Measurements from ENCODE around the gene NDUFS1.
"Not testable (repeated sequence)": the region's sequence is repeated elsewhere in the genome, so short reads cannot be mapped to it uniquely, and the experiment has no call there.

NDUFS1 gene

DNA sequence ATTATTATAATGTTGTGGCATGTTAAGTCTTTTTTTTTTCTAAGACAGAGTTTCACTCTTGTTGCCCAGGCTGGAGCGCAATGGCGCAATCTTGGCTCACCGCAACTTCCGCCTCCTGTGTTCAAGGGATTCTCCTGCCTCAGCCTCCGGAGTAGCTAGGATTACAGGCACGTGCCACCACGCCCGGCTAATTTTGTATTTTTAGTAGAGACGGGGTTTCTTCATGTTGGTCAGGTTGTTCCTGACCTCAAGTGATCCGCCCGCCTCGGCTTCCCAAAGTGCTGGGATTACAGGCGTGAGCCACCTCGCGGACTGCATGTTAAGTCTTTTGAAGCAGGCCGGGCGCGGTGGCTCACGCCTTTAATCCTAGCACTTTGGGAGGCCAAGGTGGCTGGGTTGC, 60.4 kb downstream of the NDUFS1 start:
- H3K4me3 ChIP-seq (ENCODE audit: low read depth, low read length); H3K27me3 ChIP-seq (ENCODE audit: control insufficient read depth, insufficient read depth, low read length); H3K36me3 ChIP-seq (ENCODE audit: control insufficient read depth, insufficient read depth, low read length); H3K9me3 ChIP-seq (ENCODE audit: control insufficient read depth, insufficient read depth, low read depth, low read length); H3K9ac ChIP-seq (ENCODE audit: low read length); H3K27ac ChIP-seq (ENCODE audit: low read depth, low read length); H3K4me1 ChIP-seq (ENCODE audit: control insufficient read depth, insufficient read depth, low read length): not testable (repeated sequence)

DNA sequence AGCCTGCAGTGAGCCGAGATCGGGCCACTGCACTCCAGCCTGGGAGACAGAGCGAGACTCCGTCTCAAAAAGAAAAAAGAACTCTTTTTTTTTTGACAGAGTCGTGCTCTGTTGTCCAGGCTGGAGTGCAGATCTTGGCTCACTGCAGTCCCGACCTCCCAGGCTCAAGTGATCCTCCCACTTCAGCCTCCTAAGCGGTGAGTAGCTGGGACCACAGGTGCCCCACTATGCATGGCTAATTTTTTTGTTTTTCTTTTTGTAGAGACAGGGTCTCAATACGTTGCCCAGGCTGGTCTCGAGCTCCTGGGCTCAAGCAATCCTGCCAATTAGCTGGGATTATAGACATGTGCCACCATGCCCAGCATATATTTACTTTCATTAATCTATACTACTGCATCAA, 60.8 kb downstream of the NDUFS1 start:
- Histone ChIP-seq H3K27ac (ENCODE audit: low read depth, low read length) (no peak overlapping the region), H3K27me3 (ENCODE audit: control insufficient read depth, insufficient read depth, low read length) (no peaks in the 10 kb centered on the region)

DNA sequence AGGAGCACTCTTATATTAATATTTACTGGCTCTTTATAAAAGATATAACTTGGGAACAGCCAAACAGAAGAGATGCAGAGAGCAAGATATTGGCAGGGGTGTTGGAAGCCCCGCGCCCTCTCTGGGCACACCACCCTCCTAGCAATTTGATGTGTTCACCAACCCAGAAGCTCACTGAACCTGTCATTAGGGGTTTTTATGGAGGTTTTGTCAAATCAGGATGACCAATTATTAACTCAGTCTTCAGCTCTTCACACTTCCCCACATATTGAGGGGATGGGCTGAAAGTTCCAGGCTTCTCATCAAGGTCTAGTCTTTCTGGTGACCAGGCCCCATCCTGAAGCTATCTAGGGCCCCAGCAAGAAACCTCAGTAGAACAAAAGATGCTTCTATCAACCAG, 62.4 kb downstream of the NDUFS1 start:
- Histone ChIP-seq H3K9ac (ENCODE audit: low read length) (no peak overlapping the region), H3K27me3 (ENCODE audit: control insufficient read depth, insufficient read depth, low read length) (no peaks in the 10 kb centered on the region), H3K4me1 (ENCODE audit: control insufficient read depth, insufficient read depth, low read length) (0 out of 2 replicates have a peak, but pooled peaks cover 4% of the 10 kb centered on the region), H3K27ac (ENCODE audit: low read depth, low read length) (no peak overlapping the region), H3K36me3 (ENCODE audit: control insufficient read depth, insufficient read depth, low read length) (no peaks in the 10 kb centered on the region; the same call in 1 of the 2 replicates), H3K4me3 (ENCODE audit: low read depth, low read length) (no peak overlapping the region), H3K9me3 (ENCODE audit: control insufficient read depth, insufficient read depth, low read depth, low read length) (no peaks in the 10 kb centered on the region)

More for the DNA sequence above, 60.8 kb downstream of the NDUFS1 start:
- Histone ChIP-seq H3K4me1 (ENCODE audit: control insufficient read depth, insufficient read depth, low read length) (no peaks in the 10 kb centered on the region), H3K36me3 (ENCODE audit: control insufficient read depth, insufficient read depth, low read length) (no peaks in the 10 kb centered on the region), H3K4me3 (ENCODE audit: low read depth, low read length) (no peak overlapping the region), H3K9ac (ENCODE audit: low read length) (no peak overlapping the region), H3K9me3 (ENCODE audit: control insufficient read depth, insufficient read depth, low read depth, low read length) (no peaks in the 10 kb centered on the region)

DNA sequence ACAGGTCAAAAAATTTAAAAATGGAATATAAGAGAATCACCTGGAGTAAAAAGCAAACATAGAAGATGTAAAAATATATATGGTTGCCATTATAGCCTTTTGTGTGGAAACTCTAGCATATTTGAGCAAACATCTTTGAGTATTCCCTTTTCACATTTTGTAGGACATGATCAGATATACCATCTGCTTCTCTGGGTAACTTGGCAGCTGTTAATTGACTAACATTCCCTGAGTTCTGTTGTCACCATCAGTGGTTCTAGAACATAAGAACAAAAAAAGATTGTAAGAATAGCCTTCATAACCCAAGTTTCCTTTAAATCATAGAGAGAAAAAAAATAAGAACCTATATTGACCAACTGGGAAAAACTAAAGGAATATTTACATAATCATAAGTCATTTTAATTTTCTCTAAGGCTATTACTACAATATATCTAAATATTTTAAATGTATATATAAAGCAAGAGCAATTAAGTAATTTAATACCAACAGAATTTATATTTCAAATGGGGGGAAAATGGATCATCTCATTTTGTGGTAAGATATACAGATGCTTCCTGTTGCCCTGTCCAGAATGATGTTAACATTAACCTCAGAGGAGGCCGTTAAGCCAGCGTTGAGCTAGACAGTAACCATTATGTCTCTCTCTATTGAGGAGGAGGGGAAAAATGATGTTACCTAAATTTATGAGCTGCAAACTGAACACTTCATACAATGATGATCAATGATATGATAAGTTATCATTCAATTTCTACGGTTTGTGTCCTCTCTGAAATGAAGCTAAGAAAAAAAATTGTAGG, 63.5 kb downstream of the NDUFS1 start:
- Histone ChIP-seq H3K27me3 (ENCODE audit: control insufficient read depth, insufficient read depth, low read length) (no peaks in the 10 kb centered on the region), H3K36me3 (ENCODE audit: control insufficient read depth, insufficient read depth, low read length) (no peaks in the 10 kb centered on the region; the same call in 1 of the 2 replicates), H3K9ac (ENCODE audit: low read length) (no peak overlapping the region), H3K4me1 (ENCODE audit: control insufficient read depth, insufficient read depth, low read length) (0 out of 2 replicates have a peak, but pooled peaks cover 4% of the 10 kb centered on the region), H3K9me3 (ENCODE audit: control insufficient read depth, insufficient read depth, low read depth, low read length) (no peaks in the 10 kb centered on the region), H3K4me3 (ENCODE audit: low read depth, low read length) (no peak overlapping the region), H3K27ac (ENCODE audit: low read depth, low read length) (no peak overlapping the region)

DNA sequence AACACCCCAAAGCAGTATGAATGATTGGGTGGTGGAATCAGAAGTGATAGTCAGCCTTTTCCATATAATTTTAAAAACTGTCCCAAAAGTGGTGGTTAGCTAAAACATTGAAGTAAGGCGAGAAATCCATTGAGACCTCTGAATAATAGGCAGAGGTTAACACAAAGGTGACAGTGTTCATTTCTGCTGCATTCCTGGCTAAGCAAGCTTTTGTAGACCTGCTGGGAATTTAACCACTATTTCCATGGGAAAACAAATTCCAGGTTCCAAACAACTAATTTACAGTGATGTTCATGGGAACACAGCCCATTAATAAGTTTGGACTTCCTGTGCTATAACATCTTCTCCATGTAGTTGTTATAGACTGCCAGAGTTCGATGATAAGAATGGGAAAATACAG, 66.9 kb downstream of the NDUFS1 start:
- H3K9ac ChIP-seq (ENCODE audit: low read length), result no peak overlapping the region
- H3K4me1 ChIP-seq (ENCODE audit: control insufficient read depth, insufficient read depth, low read length), result 0 out of 2 replicates have a peak, but pooled peaks cover 4% of the 10 kb centered on the region
- no peak overlapping the region for H3K4me3 ChIP-seq (ENCODE audit: low read depth, low read length)
- no peak overlapping the region for H3K27ac ChIP-seq (ENCODE audit: low read depth, low read length)
- peaks cover 10% of the 10 kb centered on the region; the same call in 1 of the 2 replicates for H3K36me3 ChIP-seq (ENCODE audit: control insufficient read depth, insufficient read depth, low read length)
- H3K9me3 ChIP-seq (ENCODE audit: control insufficient read depth, insufficient read depth, low read depth, low read length), result 0 out of 2 replicates have a peak, but pooled peaks cover 2% of the 10 kb centered on the region
- H3K27me3 ChIP-seq (ENCODE audit: control insufficient read depth, insufficient read depth, low read length), result no peaks in the 10 kb centered on the region

DNA sequence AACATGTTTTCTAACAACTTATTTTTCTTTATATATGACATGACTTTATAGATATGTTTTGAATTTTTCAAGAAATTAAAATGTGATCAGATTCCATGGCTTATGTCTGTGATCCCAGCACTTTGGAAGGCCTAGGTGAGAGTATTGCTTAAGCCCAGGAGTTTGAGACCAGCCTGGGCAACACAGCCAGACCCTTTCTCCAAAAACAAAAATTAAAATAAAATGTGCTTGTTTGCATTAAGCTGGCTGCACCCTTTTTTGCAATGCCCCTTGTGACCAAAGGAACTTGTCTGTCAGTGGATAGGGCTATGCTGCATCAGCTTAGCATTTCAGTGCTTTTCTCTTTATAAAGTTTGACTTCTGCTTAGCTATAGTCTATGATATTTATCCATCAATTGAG, 71.0 kb downstream of the NDUFS1 start:
- Histone ChIP-seq H3K4me1 (ENCODE audit: control insufficient read depth, insufficient read depth, low read length) (0 out of 2 replicates have a peak, but pooled peaks cover 4% of the 10 kb centered on the region), H3K36me3 (ENCODE audit: control insufficient read depth, insufficient read depth, low read length) (peaks cover 10% of the 10 kb centered on the region; the same call in 1 of the 2 replicates), H3K9ac (ENCODE audit: low read length) (no peak overlapping the region), H3K9me3 (ENCODE audit: control insufficient read depth, insufficient read depth, low read depth, low read length) (0 out of 2 replicates have a peak, but pooled peaks cover 2% of the 10 kb centered on the region), H3K27ac (ENCODE audit: low read depth, low read length) (no peak overlapping the region), H3K27me3 (ENCODE audit: control insufficient read depth, insufficient read depth, low read length) (no peaks in the 10 kb centered on the region), H3K4me3 (ENCODE audit: low read depth, low read length) (no peak overlapping the region)

DNA sequence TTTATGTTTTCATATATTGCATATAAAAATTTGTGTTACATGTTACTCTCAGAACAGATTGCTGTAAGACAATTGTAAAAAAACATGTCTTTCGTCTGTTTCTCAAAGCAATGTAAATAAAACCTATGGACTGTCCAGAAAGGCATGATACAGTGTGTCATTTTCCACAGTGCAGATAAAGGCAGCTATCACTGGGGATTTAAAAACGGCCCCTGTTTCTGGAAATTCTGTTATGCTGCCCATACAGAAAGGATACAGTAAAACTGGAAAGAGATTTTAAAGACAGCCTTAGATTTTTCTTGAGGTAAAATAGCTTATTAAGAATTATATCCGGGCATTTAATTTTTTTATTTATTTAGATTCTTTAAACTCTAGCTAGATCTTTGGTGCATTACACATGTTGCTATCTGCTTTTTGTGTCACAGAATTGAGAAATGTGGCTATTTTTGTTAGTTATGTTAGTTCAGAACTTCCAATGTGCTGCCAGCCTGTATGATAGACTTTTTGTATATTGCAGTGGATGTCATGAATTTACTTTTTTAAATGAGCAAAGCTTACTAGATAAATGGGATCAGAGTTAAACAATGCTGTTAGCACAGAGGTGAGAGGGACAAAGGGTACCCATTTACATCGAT, 72.4 kb downstream of the NDUFS1 start:
- H3K27ac ChIP-seq (ENCODE audit: low read depth, low read length), result peak overlapping the region; percentile 47; the same call in 1 of the 2 replicates
- H3K9ac ChIP-seq (ENCODE audit: low read length), result peak overlapping the region; percentile 3
- peak overlapping the region; percentile 84 for H3K4me3 ChIP-seq (ENCODE audit: low read depth, low read length)
- H3K9me3 ChIP-seq (ENCODE audit: control insufficient read depth, insufficient read depth, low read depth, low read length), result 0 out of 2 replicates have a peak, but pooled peaks cover 2% of the 10 kb centered on the region
- no peaks in the 10 kb centered on the region for H3K27me3 ChIP-seq (ENCODE audit: control insufficient read depth, insufficient read depth, low read length)
- peaks cover 10% of the 10 kb centered on the region; the same call in 1 of the 2 replicates for H3K36me3 ChIP-seq (ENCODE audit: control insufficient read depth, insufficient read depth, low read length)
- H3K4me1 ChIP-seq (ENCODE audit: control insufficient read depth, insufficient read depth, low read length), result peaks cover 7% of the 10 kb centered on the region

DNA sequence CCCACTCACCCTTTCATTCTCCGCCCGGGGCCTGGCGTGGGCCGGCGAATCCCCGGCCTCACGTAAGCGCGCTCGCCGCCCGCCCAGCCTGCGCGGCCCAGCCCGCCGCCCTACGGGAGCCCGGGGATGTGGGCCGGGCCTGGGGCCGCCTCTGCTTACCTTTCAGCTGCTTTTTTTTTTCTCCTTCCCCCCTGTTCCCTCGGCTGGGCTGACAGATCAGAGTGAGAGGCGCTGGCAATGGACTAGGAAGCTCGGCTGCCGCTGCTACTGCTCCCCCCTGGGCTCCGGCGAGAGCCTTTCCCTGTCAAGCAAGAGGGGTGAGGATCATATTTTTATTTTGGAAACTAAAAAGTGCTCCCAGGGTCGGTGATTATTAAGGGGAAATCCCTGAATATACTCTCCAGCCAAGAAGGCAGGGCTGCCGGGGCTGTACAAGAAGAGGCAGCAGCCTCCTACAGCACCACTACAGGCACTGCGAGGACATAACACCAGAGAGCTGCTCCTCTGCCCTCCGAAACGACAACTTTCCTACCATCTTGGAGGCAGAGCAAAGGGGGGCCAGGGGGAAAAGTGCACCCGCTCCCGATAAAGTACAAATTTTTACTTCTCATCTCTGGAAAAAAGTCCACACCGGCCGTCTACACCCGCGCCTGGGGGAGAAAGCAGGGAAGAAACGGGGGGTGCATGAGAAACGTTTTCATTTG, 73.3 kb downstream of the NDUFS1 start, which contains the start of gene INO80D:
INO80D (minus strand) TSS at position 433 of the 704 bp plus-strand sequence. CDS start 23,158 bp downstream, outside the sequence.
- peak within 1 kb of the TSS; percentile 97 for H3K9ac ChIP-seq (ENCODE audit: low read length)
- peak within 1 kb of the TSS; percentile 94 for H3K27ac ChIP-seq (ENCODE audit: low read depth, low read length)
- 0 out of 2 replicates have a peak, but pooled peaks cover 2% of the 10 kb centered on the region for H3K9me3 ChIP-seq (ENCODE audit: control insufficient read depth, insufficient read depth, low read depth, low read length)
- H3K27me3 ChIP-seq (ENCODE audit: control insufficient read depth, insufficient read depth, low read length), result no peaks in the 10 kb centered on the region
- peaks cover 10% of the 10 kb centered on the region; the same call in 1 of the 2 replicates for H3K36me3 ChIP-seq (ENCODE audit: control insufficient read depth, insufficient read depth, low read length)
- H3K4me1 ChIP-seq (ENCODE audit: control insufficient read depth, insufficient read depth, low read length), result peaks cover 17% of the 10 kb centered on the region
- H3K4me3 ChIP-seq (ENCODE audit: low read depth, low read length), result peak within 1 kb of the TSS; percentile 84

DNA sequence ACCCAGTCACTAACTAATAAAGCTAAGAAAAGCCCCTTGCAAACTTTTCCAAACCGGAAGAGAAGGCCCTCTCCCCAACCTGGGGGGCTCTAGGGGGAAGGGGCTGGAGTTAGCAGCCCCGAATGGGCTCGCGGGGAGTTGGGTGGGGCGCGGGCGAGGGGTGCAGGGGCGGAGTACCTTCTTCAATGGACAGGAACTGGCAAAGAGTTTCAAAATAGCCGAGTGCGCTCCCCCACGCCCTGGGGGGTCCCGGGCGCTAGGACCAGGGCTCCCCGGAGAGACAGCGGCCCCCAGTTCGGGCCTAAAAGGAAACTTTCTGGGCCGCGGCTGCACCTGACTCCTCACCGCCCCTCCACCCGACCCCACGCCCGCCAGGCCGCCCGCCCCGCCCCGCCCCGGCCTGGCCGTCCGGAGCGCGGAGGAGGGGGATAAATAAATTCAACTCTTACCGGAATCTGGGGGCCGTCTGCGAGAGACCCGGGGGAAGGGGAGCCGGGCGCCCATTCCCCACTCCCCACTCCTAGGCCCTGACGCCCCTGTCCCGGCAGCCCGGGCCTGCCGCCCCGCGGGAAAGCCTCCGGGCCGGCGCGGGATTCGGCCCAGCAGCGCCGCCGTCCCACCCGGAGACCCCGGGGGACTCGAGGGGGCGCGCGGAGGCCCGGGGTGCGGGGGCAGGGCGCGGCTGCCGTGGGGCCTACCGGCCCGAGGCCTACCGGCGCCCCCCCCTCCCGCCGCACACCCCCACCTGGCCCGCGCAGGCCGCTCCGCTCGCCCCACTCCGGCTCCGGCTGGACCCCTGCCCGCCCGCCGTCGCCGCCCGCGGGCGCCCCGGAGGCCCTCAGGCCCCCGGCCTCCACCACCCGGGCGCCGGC, 74.1 kb downstream of the NDUFS1 start:
- peaks cover 10% of the 10 kb centered on the region; the same call in 1 of the 2 replicates for H3K36me3 ChIP-seq (ENCODE audit: control insufficient read depth, insufficient read depth, low read length)
- H3K9ac ChIP-seq (ENCODE audit: low read length), result peak overlapping the region; percentile 97
- 0 out of 2 replicates have a peak, but pooled peaks cover 2% of the 10 kb centered on the region for H3K9me3 ChIP-seq (ENCODE audit: control insufficient read depth, insufficient read depth, low read depth, low read length)
- peak overlapping the region; percentile 94 for H3K27ac ChIP-seq (ENCODE audit: low read depth, low read length)
- peak overlapping the region; percentile 84 for H3K4me3 ChIP-seq (ENCODE audit: low read depth, low read length)
- peaks cover 22% of the 10 kb centered on the region for H3K4me1 ChIP-seq (ENCODE audit: control insufficient read depth, insufficient read depth, low read length)
- no peaks in the 10 kb centered on the region for H3K27me3 ChIP-seq (ENCODE audit: control insufficient read depth, insufficient read depth, low read length)

DNA sequence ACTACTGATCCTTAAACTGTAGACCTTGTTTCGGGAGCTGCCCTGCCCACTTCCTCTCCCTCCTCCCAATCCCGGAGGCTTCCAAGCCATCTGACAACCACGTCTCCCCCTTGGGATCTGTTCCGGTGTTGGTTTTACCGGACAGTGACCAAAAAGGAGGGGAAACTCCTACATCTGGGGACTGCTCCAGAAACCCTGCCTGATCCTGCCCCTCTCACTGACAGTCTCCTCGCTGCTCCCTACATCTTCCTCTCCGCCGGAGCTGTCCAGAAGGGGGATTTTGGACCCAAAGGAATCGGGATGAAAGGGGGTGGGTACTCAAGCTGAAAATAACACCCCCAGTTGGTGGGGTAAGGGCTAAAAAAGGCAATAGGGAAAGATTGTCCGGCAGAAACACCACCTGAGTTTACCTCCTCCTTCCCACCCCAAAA, 74.8 kb downstream of the NDUFS1 start:
- peak overlapping the region; percentile 87 for H3K27ac ChIP-seq (ENCODE audit: low read depth, low read length)
- H3K9ac ChIP-seq (ENCODE audit: low read length), result peak overlapping the region; percentile 97
- H3K4me3 ChIP-seq (ENCODE audit: low read depth, low read length), result peak overlapping the region; percentile 84
- H3K36me3 ChIP-seq (ENCODE audit: control insufficient read depth, insufficient read depth, low read length), result peaks cover 9% of the 10 kb centered on the region; the same call in 1 of the 2 replicates
- H3K27me3 ChIP-seq (ENCODE audit: control insufficient read depth, insufficient read depth, low read length), result no peaks in the 10 kb centered on the region
- 0 out of 2 replicates have a peak, but pooled peaks cover 2% of the 10 kb centered on the region for H3K9me3 ChIP-seq (ENCODE audit: control insufficient read depth, insufficient read depth, low read depth, low read length)
- H3K4me1 ChIP-seq (ENCODE audit: control insufficient read depth, insufficient read depth, low read length), result peaks cover 27% of the 10 kb centered on the region

All from HUES6 (cell line).